PC-3 (cell line): ENCODE measurements around the gene TANC1. TPM values are rescaled to one million over a fixed set of nuclear protein-coding genes. Genes with fewer than 3 reads are reported as not detected.

ENCODE experiments used
- ATAC-seq: fragments of 200-7000 bp; cut with Tn5 transposase; 2 replicates; pipeline ENCODE4 v1.9.1; 2020; ENCODE audit warnings: mild to moderate bottlenecking, moderate library complexity
- BruUV-seq: library from RNA; stranded (reverse); fragments of 400-500 nt; replicated peaks from 2 replicates; lab custom pipeline; 2021; lab: Mats Ljungman, UMichigan
- CTCF ChIA-PET: fragments of 300-600 bp; sonication (Branson Sonifier 250); formaldehyde crosslinking; loops from one replicate; lab custom pipeline; 2022; ENCODE audit warnings: antibody characterized with exemption; lab: Charles Lee
- POLR2A ChIA-PET: fragments of 300-600 bp; sonication (Branson Sonifier 250); formaldehyde crosslinking; loops from one replicate; lab custom pipeline; 2022; ENCODE audit warnings: antibody characterized with exemption; ENCODE audit not compliant: unreplicated experiment; lab: Charles Lee
- DNase-seq: peaks from one replicate; pipeline ENCODE4 v3.0.0-alpha.2; 2015
- H2AFZ ChIP-seq: fragments of 300-600 bp; sonication (generic); 2 replicates; pipeline ENCODE4 v1.6.0; 2016; ENCODE audit warnings: antibody characterized with exemption, low read length
- H3F3A ChIP-seq: fragments of 300-600 bp; sonication (generic); one replicate; pipeline ENCODE4 v1.6.0; 2017; ENCODE audit warnings: antibody characterized with exemption, low read length, control low read depth, mild to moderate bottlenecking; ENCODE audit not compliant: unreplicated experiment
- H3K27ac ChIP-seq: fragments of 300-600 bp; sonication (generic); 2 replicates; pipeline ENCODE4 v1.5.1; 2016; ENCODE audit warnings: mild to moderate bottlenecking, low read length
- H3K27me3 ChIP-seq: fragments of 300-600 bp; sonication (generic); 2 replicates; pipeline ENCODE4 v1.6.1; 2016; ENCODE audit warnings: low read length, mixed read lengths
- H3K36me3 ChIP-seq: fragments of 300-600 bp; sonication (generic); 2 replicates; pipeline ENCODE4 v1.6.1; 2016; ENCODE audit warnings: low read depth, mixed run types, low read length, mixed read lengths
- H3K4me1 ChIP-seq: fragments of 300-600 bp; sonication (generic); 2 replicates; pipeline ENCODE4 v1.5.1; 2016; ENCODE audit warnings: low read length; ENCODE audit not compliant: insufficient read depth
- H3K4me2 ChIP-seq: fragments of 300-600 bp; sonication (generic); 2 replicates; pipeline ENCODE4 v1.6.0; 2016; ENCODE audit warnings: low read length
- H3K4me3 ChIP-seq: fragments of 300-600 bp; sonication (generic); 2 replicates; pipeline ENCODE4 v1.5.1; 2016; ENCODE audit warnings: mild to moderate bottlenecking, low read length, mixed read lengths
- H3K79me2 ChIP-seq: fragments of 300-600 bp; sonication (generic); 2 replicates; pipeline ENCODE4 v1.6.1; 2017; ENCODE audit warnings: low read length, mixed read lengths
- H3K9ac ChIP-seq: fragments of 300-600 bp; sonication (generic); 2 replicates; pipeline ENCODE4 v1.6.0; 2016; ENCODE audit warnings: mild to moderate bottlenecking, low read length
- H3K9me2 ChIP-seq: fragments of 300-600 bp; sonication (generic); replicated peaks from 2 replicates; pipeline ENCODE4 v1.6.1; 2016; ENCODE audit warnings: mixed run types, low read length, mixed read lengths
- H3K9me3 ChIP-seq: fragments of 300-600 bp; sonication (generic); 2 replicates; pipeline ENCODE4 v1.6.1; 2016; ENCODE audit warnings: low read length, mixed read lengths
- H4K20me1 ChIP-seq: fragments of 300-600 bp; sonication (generic); 2 replicates; pipeline ENCODE4 v1.6.1; 2016; ENCODE audit warnings: low read length, mixed read lengths
- EZH2 ChIP-seq: fragments of 300-600 bp; sonication (generic); IDR thresholded peaks from one replicate; pipeline ENCODE4 v1.6.1; 2017; ENCODE audit warnings: antibody characterized with exemption, mild to moderate bottlenecking, low read length; ENCODE audit not compliant: unreplicated experiment
- EZH2phosphoT487 ChIP-seq: fragments of 300-600 bp; sonication (generic); IDR thresholded peaks from 2 replicates; pipeline ENCODE4 v1.6.1; 2018; ENCODE audit warnings: mild to moderate bottlenecking, antibody characterized with exemption, low read length, borderline replicate concordance
- intact Hi-C: fragments of 100-400 bp; cut with micrococcal nuclease; formaldehyde crosslinking; loops from 2 replicates; pipeline ENCODE4 v1.9.0; 2023
- total RNA-seq: library from RNA; depleted of rRNA; stranded (reverse); fragments of >200 nt; gene quantifications from 2 replicates; pipeline ENCODE4 v1.2.3, GENCODE V29; 2014
- TF ChIP-seq, protein P1 (sequence below): fragments of 300-600 bp; sonication (generic); conservative IDR thresholded peaks from 2 replicates; pipeline ENCODE4 v1.5.1; 2017; ENCODE audit warnings: antibody characterized with exemption, low read depth, mild to moderate bottlenecking, low read length

The TANC1 gene
- total RNA-seq, 1 experiment from 2014 or later = 17.6 TPM

DNA sequence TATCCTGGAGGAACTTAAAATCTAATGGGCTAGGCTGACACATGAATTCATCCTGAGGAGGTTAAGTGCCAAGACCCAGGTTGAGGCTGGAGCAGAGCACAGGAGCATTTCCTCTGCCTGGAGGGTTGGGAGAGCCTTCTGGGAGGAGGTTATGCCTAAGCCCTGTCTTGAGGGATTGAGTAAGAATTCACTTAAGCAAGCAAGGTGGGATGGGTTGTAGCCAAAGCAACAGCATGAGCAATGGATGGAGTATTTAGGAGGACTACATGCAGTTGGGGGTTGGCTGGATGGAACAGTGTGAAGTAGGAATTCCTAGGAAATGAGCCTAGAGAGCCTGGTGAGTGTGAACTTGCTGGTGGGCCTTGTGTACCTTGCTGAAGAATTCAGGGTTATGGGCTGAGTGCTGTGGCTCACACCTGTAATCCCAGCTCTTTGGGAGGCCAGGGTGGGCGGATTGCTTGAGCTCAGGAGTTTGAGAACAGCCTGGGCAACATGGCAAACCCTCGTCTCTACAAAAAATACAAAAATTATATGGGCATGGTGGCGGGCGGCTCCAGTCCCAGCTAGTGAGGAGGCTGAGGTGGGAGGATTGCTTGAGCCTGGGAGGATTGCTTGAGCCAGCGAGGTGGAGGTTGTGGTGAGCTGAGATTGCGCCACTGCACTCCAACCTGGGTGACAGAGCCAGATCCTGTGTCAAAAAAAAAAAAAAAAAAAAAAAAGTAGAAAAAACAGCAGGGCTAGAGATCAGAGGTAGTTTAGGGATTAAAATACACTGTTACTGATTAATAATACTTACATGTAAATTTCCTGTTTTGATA is 22.2 kb downstream of the TANC1 start:
- H4K20me1 ChIP-seq = no peaks in the 10 kb centered on the region
- peak; percentile 96 for DNase-seq
- H3K9ac ChIP-seq = no peak overlapping the region
- H3K27ac ChIP-seq = peak overlapping the region; percentile 78
- ATAC-seq = peak; percentile 74
- ChIA-PET CTCF (no interaction called here), POLR2A (no interaction called here)
- H3K4me1 ChIP-seq = peaks cover 74% of the 10 kb centered on the region
- intact Hi-C loops = no loop called here
- no peak for TF ChIP-seq EZH2
- no peak for TF ChIP-seq EZH2phosphoT487
- TF ChIP-seq, protein P1, sequence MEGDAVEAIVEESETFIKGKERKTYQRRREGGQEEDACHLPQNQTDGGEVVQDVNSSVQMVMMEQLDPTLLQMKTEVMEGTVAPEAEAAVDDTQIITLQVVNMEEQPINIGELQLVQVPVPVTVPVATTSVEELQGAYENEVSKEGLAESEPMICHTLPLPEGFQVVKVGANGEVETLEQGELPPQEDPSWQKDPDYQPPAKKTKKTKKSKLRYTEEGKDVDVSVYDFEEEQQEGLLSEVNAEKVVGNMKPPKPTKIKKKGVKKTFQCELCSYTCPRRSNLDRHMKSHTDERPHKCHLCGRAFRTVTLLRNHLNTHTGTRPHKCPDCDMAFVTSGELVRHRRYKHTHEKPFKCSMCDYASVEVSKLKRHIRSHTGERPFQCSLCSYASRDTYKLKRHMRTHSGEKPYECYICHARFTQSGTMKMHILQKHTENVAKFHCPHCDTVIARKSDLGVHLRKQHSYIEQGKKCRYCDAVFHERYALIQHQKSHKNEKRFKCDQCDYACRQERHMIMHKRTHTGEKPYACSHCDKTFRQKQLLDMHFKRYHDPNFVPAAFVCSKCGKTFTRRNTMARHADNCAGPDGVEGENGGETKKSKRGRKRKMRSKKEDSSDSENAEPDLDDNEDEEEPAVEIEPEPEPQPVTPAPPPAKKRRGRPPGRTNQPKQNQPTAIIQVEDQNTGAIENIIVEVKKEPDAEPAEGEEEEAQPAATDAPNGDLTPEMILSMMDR = no peak
- H3K27me3 ChIP-seq = no peaks in the 10 kb centered on the region
- H3F3A ChIP-seq = no peaks in the 10 kb centered on the region
- no peaks in the 10 kb centered on the region for H3K36me3 ChIP-seq
- H3K79me2 ChIP-seq = peaks cover 94% of the 10 kb centered on the region
- peak overlapping the region; percentile 62 for H3K4me2 ChIP-seq
- BruUV-seq = no TSS peak
- H3K9me3 ChIP-seq = no peaks in the 10 kb centered on the region
- no peak overlapping the region for H3K4me3 ChIP-seq
- no peaks in the 10 kb centered on the region for H3K9me2 ChIP-seq
- no peak overlapping the region for H2AFZ ChIP-seq

DNA sequence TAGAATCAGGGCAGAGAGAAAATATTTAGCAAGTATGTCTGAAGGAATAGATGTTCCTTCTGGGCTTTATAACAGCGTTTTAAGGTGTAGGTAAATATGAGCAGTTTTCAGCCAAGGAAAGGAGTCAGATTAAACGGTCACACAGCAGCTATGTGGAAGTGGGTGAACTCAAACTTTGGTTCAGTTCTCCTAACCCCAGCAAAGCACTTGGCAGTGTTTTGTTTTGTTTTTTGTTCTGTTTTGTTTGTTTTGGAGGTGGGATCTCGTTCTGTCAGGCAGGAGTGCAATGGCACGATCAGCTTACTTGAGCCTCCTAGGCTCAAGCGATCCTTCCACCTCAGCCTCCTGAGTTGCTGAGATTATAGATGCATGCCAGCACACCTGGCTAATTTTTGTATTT is 24.6 kb downstream of the TANC1 start:
- TF ChIP-seq, protein P1 = no peak
- no peak for TF ChIP-seq EZH2
- no peak for TF ChIP-seq EZH2phosphoT487
- Histone ChIP-seq H3K9ac (no peak overlapping the region), H3K79me2 (peaks cover 94% of the 10 kb centered on the region), H3K4me2 (peak overlapping the region; percentile 75), H4K20me1 (no peaks in the 10 kb centered on the region), H3F3A (no peaks in the 10 kb centered on the region), H3K36me3 (no peaks in the 10 kb centered on the region), H2AFZ (no peak overlapping the region), H3K27ac (peak overlapping the region; percentile 57), H3K9me2 (no peaks in the 10 kb centered on the region), H3K27me3 (no peaks in the 10 kb centered on the region), H3K4me3 (no peak overlapping the region), H3K9me3 (no peaks in the 10 kb centered on the region), H3K4me1 (peaks cover 91% of the 10 kb centered on the region)
- intact Hi-C loops = no loop called here
- ChIA-PET CTCF (no interaction called here), POLR2A (interaction anchor here (0.6 kb wide), 1 partner anchor 61 kb away, joined by 4 read pairs; no protein-coding TSS in a partner anchor)
- ATAC-seq (no peak), DNase-seq (no peak)
- BruUV-seq = no TSS peak
